Prostate gland (tissue), 2 donors: ENCODE measurements around the gene CYLC2.

ENCODE experiments used
- CTCF ChIP-seq, 4 experiments: fragments of 200-600 bp in 2 of 4; fragments of 450-650 bp in 2 of 4; sonication (generic) in 2 of 4; IDR thresholded peaks; 1 replicate in 3 of 4; 2 replicates in 1 of 4; pipeline ENCODE4 v1.5.1; 2016 to 2019; ENCODE audit warnings: antibody characterized with exemption in 4 of 4, mild to moderate bottlenecking in 2 of 4, moderate library complexity in 2 of 4
- POLR2A ChIP-seq: fragments of 450-650 bp; IDR thresholded peaks from one replicate; pipeline ENCODE4 v1.6.1; 2016; ENCODE audit warnings: antibody characterized with exemption, mild to moderate bottlenecking
- POLR2AphosphoS5 ChIP-seq: sonication (generic); formaldehyde crosslinking; IDR thresholded peaks from one replicate; pipeline ENCODE4 v1.6.1; 2017; ENCODE audit warnings: antibody characterized with exemption

GRCh38 chr9:103025796-103026195 is 30.7 kb downstream of the CYLC2 start:
- TF ChIP-seq POLR2A: no peak
- no peak for TF ChIP-seq CTCF (IDR thresholded peaks at IDR 0.05)
- no peak for TF ChIP-seq POLR2AphosphoS5
